ENCODE measurements around the gene RSPO4. TPM values are rescaled to one million over a fixed set of nuclear protein-coding genes. Genes with fewer than 3 reads are reported as not detected.

Gene RSPO4
- total RNA-seq, 1 donor from 2014 or later: 10.9 TPM

GRCh38 chr20:924639-925038 is 77.5 kb downstream of the RSPO4 start:
- Histone ChIP-seq H3K4me1 (no peaks in the 10 kb centered on the region), H3K36me3 (no peaks in the 10 kb centered on the region), H3K4me3 (no peak overlapping the region), H3K9me3 (no peaks in the 10 kb centered on the region), H3K27me3 (no peaks in the 10 kb centered on the region), H3K27ac (no peak overlapping the region)
- no peak for TF ChIP-seq CTCF (IDR thresholded peaks at IDR 0.05)
- ATAC-seq (peak; percentile 93), DNase-seq (no peak)
- intact Hi-C loops (cut with DNase I): no loop called here

- H3K4me1 ChIP-seq: no peaks in the 10 kb centered on the region
- H3K4me3 ChIP-seq: no peak overlapping the region
- intact Hi-C loops (cut with DNase I): no loop called here
- no peaks in the 10 kb centered on the region for H3K36me3 ChIP-seq
- no peak for DNase-seq
- ATAC-seq: no peak
- H3K27me3 ChIP-seq: no peaks in the 10 kb centered on the region
- TF ChIP-seq CTCF (IDR thresholded peaks at IDR 0.05): no peak
- no peak overlapping the region for H3K27ac ChIP-seq
- H3K9me3 ChIP-seq: no peaks in the 10 kb centered on the region
Observed at GRCh38 chr20:922781-923180, 79.3 kb downstream of the RSPO4 start.

GRCh38 chr20:921068-921467 is 81.0 kb downstream of the RSPO4 start:
- no peak overlapping the region for H3K4me3 ChIP-seq
- DNase-seq (peak; percentile 26), ATAC-seq (no peak)
- intact Hi-C loops (cut with DNase I): no loop called here
- H3K4me1 ChIP-seq: peaks cover under 1% of the 10 kb centered on the region
- H3K27me3 ChIP-seq: no peaks in the 10 kb centered on the region
- no peak for TF ChIP-seq CTCF (IDR thresholded peaks at IDR 0.05)
- H3K27ac ChIP-seq: no peak overlapping the region
- no peaks in the 10 kb centered on the region for H3K9me3 ChIP-seq
- no peaks in the 10 kb centered on the region for H3K36me3 ChIP-seq

GRCh38 chr20:920311-920710 is 81.8 kb downstream of the RSPO4 start:
- DNase-seq (no peak), ATAC-seq (no peak)
- no peak overlapping the region for H3K27ac ChIP-seq
- no peak for TF ChIP-seq CTCF (IDR thresholded peaks at IDR 0.05)
- no peaks in the 10 kb centered on the region for H3K27me3 ChIP-seq
- no peaks in the 10 kb centered on the region for H3K36me3 ChIP-seq
- no peaks in the 10 kb centered on the region for H3K9me3 ChIP-seq
- H3K4me3 ChIP-seq: no peak overlapping the region
- H3K4me1 ChIP-seq: peaks cover 3% of the 10 kb centered on the region
- intact Hi-C loops (cut with DNase I): no loop called here

GRCh38 chr20:919491-919916 is 82.6 kb downstream of the RSPO4 start:
- peaks cover 3% of the 10 kb centered on the region for H3K4me1 ChIP-seq
- TF ChIP-seq CTCF (IDR thresholded peaks at IDR 0.05): no peak
- no peaks in the 10 kb centered on the region for H3K36me3 ChIP-seq
- no peak overlapping the region for H3K4me3 ChIP-seq
- ATAC-seq: no peak
- no peaks in the 10 kb centered on the region for H3K27me3 ChIP-seq
- intact Hi-C loops (cut with DNase I): no loop called here
- H3K9me3 ChIP-seq: no peaks in the 10 kb centered on the region
- no peak for DNase-seq
- H3K27ac ChIP-seq: no peak overlapping the region

- no peaks in the 10 kb centered on the region for H3K9me3 ChIP-seq
- H3K36me3 ChIP-seq: no peaks in the 10 kb centered on the region
- peaks cover 3% of the 10 kb centered on the region for H3K4me1 ChIP-seq
- no peaks in the 10 kb centered on the region for H3K27me3 ChIP-seq
- no peak for ATAC-seq
- H3K27ac ChIP-seq: no peak overlapping the region
- TF ChIP-seq CTCF (IDR thresholded peaks at IDR 0.05): no peak
- intact Hi-C loops (cut with DNase I): no loop called here
- no peak for DNase-seq
- no peak overlapping the region for H3K4me3 ChIP-seq
Observed at GRCh38 chr20:917416-917815, 84.7 kb downstream of the RSPO4 start.
